HCT116 (cell line): Measurements from ENCODE around the gene MYOM1. TPM values are rescaled to one million over a fixed set of nuclear protein-coding genes. Genes with fewer than 3 reads are reported as not detected.

Source experiments
- ATAC-seq: fragments of 200-7000 bp; cut with Tn5 transposase; 2 replicates; pipeline ENCODE4 v1.9.1; 2020; ENCODE audit warnings: mild to moderate bottlenecking, moderate library complexity
- BruUV-seq: library from RNA; stranded (reverse); fragments of 400-500 nt; replicated peaks from 2 replicates; lab custom pipeline; 2021; lab: Mats Ljungman, UMichigan
- CTCF ChIA-PET: fragments of 300-600 bp; sonication (Branson Sonifier 250); formaldehyde crosslinking; loops from one replicate; lab custom pipeline; 2021; ENCODE audit warnings: antibody characterized with exemption; lab: Charles Lee
- POLR2A ChIA-PET: fragments of 300-600, 350-600 bp; sonication (Branson Sonifier 250); formaldehyde crosslinking; loops from one replicate; lab custom pipeline; 2021; ENCODE audit warnings: antibody characterized with exemption; lab: Charles Lee
- RAD21 ChIA-PET, 2 experiments: fragments of 300-600 bp; sonication (Branson Sonifier 250); formaldehyde crosslinking; loops; one replicate each; lab custom pipeline; 2023; ENCODE audit warnings: low total read pairs in 2 of 2; ENCODE audit not compliant: uncharacterized antibody in 2 of 2, unreplicated experiment in 2 of 2, low non-redundant PET in 1 of 2; lab: Charles Lee
- DNase-seq: peaks from one replicate; pipeline ENCODE4 v3.0.0-alpha.2; 2010; ENCODE audit warnings: low read depth, low spot score
- H2AFZ ChIP-seq: fragments of 200-600 bp; shearing (Covaris generic), sonication (generic); 2 replicates; pipeline ENCODE4 v1.6.1; 2017; ENCODE audit warnings: low read depth, mixed run types, mixed read lengths, antibody characterized with exemption, low read length; ENCODE audit not compliant: poor library complexity, severe bottlenecking
- H3K27ac ChIP-seq: 2 replicates; pipeline ENCODE4 v1.5.1; 2012; ENCODE audit warnings: low read depth, low read length
- H3K27me3 ChIP-seq: fragments of 200-600 bp; sonication (generic); 2 replicates; pipeline ENCODE4 v1.6.1; 2016; ENCODE audit warnings: mixed run types, low read length, mixed read lengths; ENCODE audit not compliant: insufficient read depth
- H3K36me3 ChIP-seq, 2 experiments: fragments of 200-500 bp in 1 of 2; fragments of 200-600 bp in 1 of 2; sonication (Bioruptor generic) in 1 of 2; sonication (generic) in 1 of 2; 2 replicates each; pipeline versions ENCODE4 v1.5.1 to v1.6.1; 2014 to 2016; ENCODE audit warnings: low read length in 2 of 2, inconsistent platforms in 1 of 2, mixed read lengths in 1 of 2, mixed run types in 1 of 2; ENCODE audit not compliant: insufficient read depth in 2 of 2, control insufficient read depth in 1 of 2
- H3K4me1 ChIP-seq, 2 experiments: fragments of 200-600 bp in 1 of 2; sonication (generic) in 1 of 2; 2 replicates each; pipeline versions ENCODE4 v1.5.1 to v1.6.1; 2012 to 2017; ENCODE audit warnings: low read length in 2 of 2, inconsistent platforms in 1 of 2, mild to moderate bottlenecking in 1 of 2, mixed read lengths in 1 of 2, mixed run types in 1 of 2, moderate library complexity in 1 of 2; ENCODE audit not compliant: insufficient read depth in 2 of 2, control insufficient read depth in 1 of 2
- H3K4me2 ChIP-seq: fragments of 200-600 bp; sonication (generic); 2 replicates; pipeline ENCODE4 v1.6.1; 2017; ENCODE audit warnings: mixed run types, low read length, mixed read lengths
- H3K4me3 ChIP-seq, 2 experiments: fragments of 200-600 bp in 1 of 2; sonication (generic) in 1 of 2; replicated peaks in 1 of 2; 2 replicates each; pipeline ENCODE4 v1.5.1; 2011 to 2016; ENCODE audit warnings: low read length in 2 of 2, control low read depth in 1 of 2, low read depth in 1 of 2, mild to moderate bottlenecking in 1 of 2, mixed read lengths in 1 of 2, mixed run types in 1 of 2
- H3K79me2 ChIP-seq: fragments of 200-600 bp; sonication (generic); 2 replicates; pipeline ENCODE4 v1.6.1; 2017; ENCODE audit warnings: mild to moderate bottlenecking, mixed run types, low read length, moderate library complexity, mixed read lengths; ENCODE audit not compliant: insufficient read depth
- H3K9ac ChIP-seq: fragments of 200-600 bp; sonication (generic); 2 replicates; pipeline ENCODE4 v1.6.1; 2016; ENCODE audit warnings: low read length, mixed read lengths
- H3K9me2 ChIP-seq: fragments of 200-600 bp; sonication (generic), shearing (Covaris generic); 2 replicates; pipeline ENCODE4 v1.6.1; 2017; ENCODE audit warnings: mixed run types, mild to moderate bottlenecking, moderate library complexity; ENCODE audit not compliant: insufficient read depth
- H3K9me3 ChIP-seq, 2 experiments: fragments of 200-500 bp in 1 of 2; fragments of 200-600 bp in 1 of 2; sonication (Bioruptor generic) in 1 of 2; sonication (generic) in 1 of 2; 2 replicates each; pipeline ENCODE4 v1.6.1; 2014 to 2017; ENCODE audit warnings: low read length in 2 of 2, mixed read lengths in 2 of 2, inconsistent platforms in 1 of 2, low read depth in 1 of 2, mild to moderate bottlenecking in 1 of 2, mixed run types in 1 of 2, moderate library complexity in 1 of 2; ENCODE audit not compliant: control insufficient read depth in 1 of 2, insufficient read depth in 1 of 2
- H4K20me1 ChIP-seq: fragments of 200-600 bp; sonication (generic), shearing (Covaris generic); 2 replicates; pipeline ENCODE4 v1.6.1; 2017; ENCODE audit warnings: mixed run types, mild to moderate bottlenecking, moderate library complexity; ENCODE audit not compliant: insufficient read depth
- CBX3 ChIP-seq: IDR thresholded peaks from 2 replicates; pipeline ENCODE4 v1.6.1; 2012; ENCODE audit warnings: low read depth
- CEBPB ChIP-seq: IDR thresholded peaks from 2 replicates; pipeline ENCODE4 v1.6.1; 2012; ENCODE audit warnings: low read depth
- CTCF ChIP-seq, 3 experiments: fragments of 200-600 bp in 1 of 3; sonication (generic) in 1 of 3; IDR thresholded peaks in 2 of 3; conservative IDR thresholded peaks in 1 of 3; 2 replicates each; pipeline ENCODE4 v1.5.1; 2012 to 2017; ENCODE audit warnings: low read depth in 2 of 3, low read length in 2 of 3, antibody characterized with exemption in 1 of 3, borderline replicate concordance in 1 of 3, control low read depth in 1 of 3, mild to moderate bottlenecking in 1 of 3, mixed read lengths in 1 of 3, mixed run types in 1 of 3, moderate library complexity in 1 of 3; ENCODE audit not compliant: insufficient read depth in 1 of 3
- EGR1 ChIP-seq: IDR thresholded peaks from 2 replicates; pipeline ENCODE4 v1.6.1; 2012; ENCODE audit warnings: low read depth
- EZH2 ChIP-seq: fragments of 200-600 bp; sonication (generic); IDR thresholded peaks from 2 replicates; pipeline ENCODE4 v1.6.1; 2017; ENCODE audit warnings: antibody characterized with exemption, mixed run types
- EZH2phosphoT487 ChIP-seq: fragments of 200-600 bp; IDR thresholded peaks from 2 replicates; pipeline ENCODE4 v1.6.1; 2018; ENCODE audit warnings: antibody characterized with exemption, borderline replicate concordance
- FOSL1 ChIP-seq: IDR thresholded peaks from 2 replicates; pipeline ENCODE4 v1.6.1; 2012; ENCODE audit warnings: low read depth
- JUND ChIP-seq: IDR thresholded peaks from 2 replicates; pipeline ENCODE4 v1.6.1; 2012
- MAX ChIP-seq: IDR thresholded peaks from 2 replicates; pipeline ENCODE4 v1.6.1; 2012
- POLR2A ChIP-seq: IDR thresholded peaks from 2 replicates; pipeline ENCODE4 v1.7.0; 2011; ENCODE audit warnings: borderline replicate concordance; ENCODE audit not compliant: insufficient read depth, insufficient read length; ENCODE audit errors: extremely low read depth
- RAD21 ChIP-seq: IDR thresholded peaks from 2 replicates; pipeline ENCODE4 v1.6.1; 2012; ENCODE audit warnings: low read depth, mild to moderate bottlenecking
- REST ChIP-seq: IDR thresholded peaks from 2 replicates; pipeline ENCODE4 v1.6.1; 2012; ENCODE audit warnings: low read depth
- SIN3A ChIP-seq: IDR thresholded peaks from 2 replicates; pipeline ENCODE4 v1.6.1; 2012; ENCODE audit warnings: low read depth
- SP1 ChIP-seq: IDR thresholded peaks from 2 replicates; pipeline ENCODE4 v1.6.1; 2012; ENCODE audit warnings: low read depth
- SRF ChIP-seq: IDR thresholded peaks from 2 replicates; pipeline ENCODE4 v1.6.1; 2012; ENCODE audit warnings: low read depth
- TCF7L2 ChIP-seq: IDR thresholded peaks from 2 replicates; pipeline ENCODE4 v1.7.0; 2011; ENCODE audit warnings: borderline replicate concordance, inconsistent platforms; ENCODE audit not compliant: insufficient read depth, insufficient read length; ENCODE audit errors: extremely low read depth
- YY1 ChIP-seq: IDR thresholded peaks from 2 replicates; pipeline ENCODE4 v1.6.1; 2011; ENCODE audit warnings: low read length, low read depth, moderate library complexity, mild to moderate bottlenecking; ENCODE audit not compliant: insufficient replicate concordance; ENCODE audit errors: extremely low read depth
- ZBTB33 ChIP-seq: IDR thresholded peaks from 2 replicates; pipeline ENCODE4 v1.6.1; 2011; ENCODE audit warnings: mild to moderate bottlenecking, low read length, moderate library complexity; ENCODE audit not compliant: insufficient replicate concordance; ENCODE audit errors: extremely low read depth
- ZFX ChIP-seq: fragments of 450-650 bp; IDR thresholded peaks from 2 replicates; pipeline ENCODE4 v1.6.1; 2017
- intact Hi-C: fragments of 100-400 bp; cut with micrococcal nuclease; formaldehyde crosslinking; loops from 2 replicates; pipeline ENCODE4 v1.10.0; 2022
- total RNA-seq: library from RNA; stranded (reverse); gene quantifications from one replicate; pipeline ENCODE4 v1.2.1, GENCODE V29; 2021; ENCODE audit not compliant: unreplicated experiment

The MYOM1 gene
- total RNA-seq, 1 experiment from 2014 or later = 0.52 TPM

GRCh38 chr18:3042379-3042778 lies 177.4 kb downstream of the MYOM1 start:
- no peak overlapping the region for H2AFZ ChIP-seq
- ChIA-PET CTCF (no interaction called here), RAD21 (no interaction called here), POLR2A (no interaction called here)
- no peaks in the 10 kb centered on the region for H3K27me3 ChIP-seq
- H3K4me2 ChIP-seq = no peak overlapping the region
- H3K4me1 ChIP-seq = peaks cover 4% of the 10 kb centered on the region in 2 experiments
- no peaks in the 10 kb centered on the region for H3K9me2 ChIP-seq
- no peaks in the 10 kb centered on the region for H3K79me2 ChIP-seq
- ATAC-seq (no peak), DNase-seq (no peak)
- TF ChIP-seq ZBTB33 (no peak), ZFX (no peak), SIN3A (no peak), EZH2 (no peak), REST (no peak), TCF7L2 (no peak), CTCF (IDR thresholded peaks at IDR 0.05 in 2 of 3, conservative IDR thresholded peaks at IDR 0.05 in 1 of 3; ENCODE audit: borderline replicate concordance in 1 of 3, insufficient read depth in 1 of 3, low read depth in 2 of 3, low read length in 2 of 3) (no peak), FOSL1 (no peak), EGR1 (no peak), CEBPB (no peak), SP1 (no peak), MAX (no peak), EZH2phosphoT487 (no peak), POLR2A (no peak), JUND (no peak), CBX3 (no peak), YY1 (no peak), SRF (no peak), RAD21 (no peak)
- H3K27ac ChIP-seq = no peak overlapping the region
- no TSS peak for BruUV-seq
- no peaks in the 10 kb centered on the region for H4K20me1 ChIP-seq
- intact Hi-C loops = no loop called here
- no peaks in the 10 kb centered on the region for H3K36me3 ChIP-seq
- H3K4me3 ChIP-seq = no peak overlapping the region
- H3K9ac ChIP-seq = no peak overlapping the region
- no peaks in the 10 kb centered on the region for H3K9me3 ChIP-seq
